Neural progenitor cell (in vitro differentiated cells): ENCODE data around the gene EPHA2. TPM values are rescaled to one million over a fixed set of nuclear protein-coding genes. Genes with fewer than 3 reads are reported as not detected.
A peak's percentile ranks its signal among the peaks of the same experiment; 100 is the strongest.

Experiments
- DNase-seq: peaks from one replicate; pipeline ENCODE4 v3.0.0-alpha.2; 2016; ENCODE audit warnings: low spot score
- H2AFZ ChIP-seq: fragments of 200-600 bp; sonication (generic); replicated peaks from 2 replicates; pipeline ENCODE4 v1.6.1; 2016; ENCODE audit warnings: antibody characterized with exemption
- H3F3A ChIP-seq: fragments of 200-600 bp; sonication (generic); 2 replicates; pipeline ENCODE4 v1.6.1; 2016; ENCODE audit warnings: antibody characterized with exemption, low read depth
- H3K27ac ChIP-seq: fragments of 200-600 bp; sonication (generic); 2 replicates; pipeline ENCODE4 v1.5.1; 2016; ENCODE audit warnings: mild to moderate bottlenecking
- H3K27me3 ChIP-seq: fragments of 200-600 bp; sonication (generic); 2 replicates; pipeline ENCODE4 v1.6.1; 2016; ENCODE audit warnings: mild to moderate bottlenecking, moderate library complexity
- H3K36me3 ChIP-seq: fragments of 200-600 bp; sonication (generic); 2 replicates; pipeline ENCODE4 v1.5.1; 2016
- H3K4me1 ChIP-seq: fragments of 200-600 bp; sonication (generic); 2 replicates; pipeline ENCODE4 v1.6.1; 2016; ENCODE audit warnings: mixed run types
- H3K4me2 ChIP-seq: fragments of 200-600 bp; sonication (generic); 2 replicates; pipeline ENCODE4 v1.6.1; 2016
- H3K4me3 ChIP-seq: fragments of 200-600 bp; sonication (generic); 2 replicates; pipeline ENCODE4 v1.5.1; 2016
- H3K79me2 ChIP-seq: fragments of 200-600 bp; sonication (generic); 2 replicates; pipeline ENCODE4 v1.6.1; 2016; ENCODE audit warnings: low read depth
- H3K9ac ChIP-seq: fragments of 200-600 bp; sonication (generic); 2 replicates; pipeline ENCODE4 v1.6.1; 2016
- H3K9me3 ChIP-seq: fragments of 200-600 bp; sonication (generic); 2 replicates; pipeline ENCODE4 v1.5.1; 2016; ENCODE audit warnings: low read depth
- H4K20me1 ChIP-seq: fragments of 200-600 bp; sonication (generic); 2 replicates; pipeline ENCODE4 v1.6.1; 2016; ENCODE audit warnings: low read depth
- H3K27ac Mint-ChIP-seq: 3 replicates; pipeline ENCODE4 v1.8.0; 2021; ENCODE audit warnings: mixed read lengths
- H3K27me3 Mint-ChIP-seq: 2 replicates; pipeline ENCODE4 v1.8.0; 2022; ENCODE audit warnings: low read depth, mild to moderate bottlenecking, inconsistent platforms, moderate library complexity, mixed read lengths; ENCODE audit not compliant: insufficient read depth
- H3K36me3 Mint-ChIP-seq: 3 replicates; pipeline ENCODE4 v1.8.0; 2021; ENCODE audit warnings: mixed read lengths
- H3K4me1 Mint-ChIP-seq: 3 replicates; pipeline ENCODE4 v1.8.0; 2021; ENCODE audit warnings: mixed read lengths
- H3K4me3 Mint-ChIP-seq: 3 replicates; pipeline ENCODE4 v1.8.0; 2021; ENCODE audit warnings: mild to moderate bottlenecking, moderate library complexity, mixed read lengths
- H3K9me3 Mint-ChIP-seq: 3 replicates; pipeline ENCODE4 v1.8.0; 2020; ENCODE audit warnings: mixed read lengths
- EZH2 ChIP-seq: fragments of 200-600 bp; sonication (generic); IDR thresholded peaks from 2 replicates; pipeline ENCODE4 v1.6.1; 2017; ENCODE audit warnings: antibody characterized with exemption, mild to moderate bottlenecking, moderate library complexity
- EZH2phosphoT487 ChIP-seq: fragments of 200-600 bp; sonication (generic); IDR thresholded peaks from 2 replicates; pipeline ENCODE4 v1.6.1; 2017; ENCODE audit warnings: antibody characterized with exemption
- total RNA-seq: library from RNA; depleted of rRNA; stranded (reverse); fragments of >200 nt; gene quantifications from 2 replicates; pipeline ENCODE4 v1.2.3, GENCODE V29; 2015; ENCODE audit warnings: low replicate concordance
- TF ChIP-seq, protein P1 (sequence below): fragments of 200-600 bp; sonication (generic); IDR thresholded peaks from 2 replicates; pipeline ENCODE4 v1.5.1; 2017; ENCODE audit warnings: antibody characterized with exemption, mild to moderate bottlenecking

Gene EPHA2
- total RNA-seq, 1 donor from 2014 or later = 14.9 TPM

- Histone ChIP-seq H3K4me2 (no peak overlapping the region), H3K4me1 (peaks cover 6% of the 10 kb centered on the region), H3K4me3 (no peak overlapping the region), H3K27me3 (no peaks in the 10 kb centered on the region), H4K20me1 (no peaks in the 10 kb centered on the region), H3K27ac (no peak overlapping the region), H3K36me3 (no peaks in the 10 kb centered on the region), H3K79me2 (no peaks in the 10 kb centered on the region), H3K9ac (no peak overlapping the region), H3K9me3 (no peaks in the 10 kb centered on the region), H3F3A (no peaks in the 10 kb centered on the region), H2AFZ (no peak overlapping the region)
- Mint-ChIP-seq H3K27ac (peak overlapping the region; percentile 91), H3K4me3 (peak overlapping the region; percentile 64), H3K9me3 (no peaks in the 10 kb centered on the region), H3K27me3 (peaks cover 14% of the 10 kb centered on the region), H3K4me1 (peaks cover 17% of the 10 kb centered on the region), H3K36me3 (no peaks in the 10 kb centered on the region)
- TF ChIP-seq, protein P1, sequence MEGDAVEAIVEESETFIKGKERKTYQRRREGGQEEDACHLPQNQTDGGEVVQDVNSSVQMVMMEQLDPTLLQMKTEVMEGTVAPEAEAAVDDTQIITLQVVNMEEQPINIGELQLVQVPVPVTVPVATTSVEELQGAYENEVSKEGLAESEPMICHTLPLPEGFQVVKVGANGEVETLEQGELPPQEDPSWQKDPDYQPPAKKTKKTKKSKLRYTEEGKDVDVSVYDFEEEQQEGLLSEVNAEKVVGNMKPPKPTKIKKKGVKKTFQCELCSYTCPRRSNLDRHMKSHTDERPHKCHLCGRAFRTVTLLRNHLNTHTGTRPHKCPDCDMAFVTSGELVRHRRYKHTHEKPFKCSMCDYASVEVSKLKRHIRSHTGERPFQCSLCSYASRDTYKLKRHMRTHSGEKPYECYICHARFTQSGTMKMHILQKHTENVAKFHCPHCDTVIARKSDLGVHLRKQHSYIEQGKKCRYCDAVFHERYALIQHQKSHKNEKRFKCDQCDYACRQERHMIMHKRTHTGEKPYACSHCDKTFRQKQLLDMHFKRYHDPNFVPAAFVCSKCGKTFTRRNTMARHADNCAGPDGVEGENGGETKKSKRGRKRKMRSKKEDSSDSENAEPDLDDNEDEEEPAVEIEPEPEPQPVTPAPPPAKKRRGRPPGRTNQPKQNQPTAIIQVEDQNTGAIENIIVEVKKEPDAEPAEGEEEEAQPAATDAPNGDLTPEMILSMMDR = peak; percentile 92
- TF ChIP-seq EZH2phosphoT487 = no peak
- DNase-seq = peak; percentile 84
These were observed 73.4 kb downstream of the EPHA2 start for GRCh38 chr1:16082283-16083038.

DNA sequence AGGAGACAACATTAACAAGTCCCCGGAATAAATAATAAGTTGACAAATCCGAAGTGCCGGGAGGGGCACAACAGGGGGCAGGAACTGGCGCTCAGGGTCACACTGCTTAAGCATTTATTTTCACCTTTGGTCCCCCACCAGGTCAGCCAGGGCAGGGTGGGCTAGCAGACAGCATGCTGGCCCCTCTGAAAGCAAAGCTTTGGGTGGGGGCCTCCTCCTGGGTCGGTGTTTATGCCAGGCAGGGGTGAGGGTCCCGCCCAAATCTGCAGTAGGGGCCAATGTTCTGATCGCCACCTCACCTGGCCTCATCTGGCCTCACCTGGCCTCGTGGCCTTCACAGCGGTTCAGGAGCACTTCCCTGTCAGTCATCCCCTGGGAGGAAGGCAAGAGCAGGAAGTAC, 74.2 kb downstream of the EPHA2 start:
- Histone ChIP-seq H3K4me2 (no peak overlapping the region), H3K27me3 (peaks cover 5% of the 10 kb centered on the region), H3K36me3 (no peaks in the 10 kb centered on the region), H3K4me3 (no peak overlapping the region), H4K20me1 (no peaks in the 10 kb centered on the region), H3K79me2 (no peaks in the 10 kb centered on the region), H3F3A (no peaks in the 10 kb centered on the region), H2AFZ (no peak overlapping the region), H3K9ac (no peak overlapping the region), H3K27ac (no peak overlapping the region), H3K9me3 (no peaks in the 10 kb centered on the region), H3K4me1 (peaks cover 6% of the 10 kb centered on the region)
- H3K27me3 Mint-ChIP-seq = peaks cover 16% of the 10 kb centered on the region
- no peaks in the 10 kb centered on the region for H3K36me3 Mint-ChIP-seq
- peak overlapping the region; percentile 63 for H3K27ac Mint-ChIP-seq
- no peaks in the 10 kb centered on the region for H3K9me3 Mint-ChIP-seq
- no peak for DNase-seq
- peaks cover 22% of the 10 kb centered on the region for H3K4me1 Mint-ChIP-seq
- TF ChIP-seq, protein P1 = no peak
- TF ChIP-seq EZH2phosphoT487 = no peak
- TF ChIP-seq EZH2 = no peak
- H3K4me3 Mint-ChIP-seq = no peak overlapping the region

DNA sequence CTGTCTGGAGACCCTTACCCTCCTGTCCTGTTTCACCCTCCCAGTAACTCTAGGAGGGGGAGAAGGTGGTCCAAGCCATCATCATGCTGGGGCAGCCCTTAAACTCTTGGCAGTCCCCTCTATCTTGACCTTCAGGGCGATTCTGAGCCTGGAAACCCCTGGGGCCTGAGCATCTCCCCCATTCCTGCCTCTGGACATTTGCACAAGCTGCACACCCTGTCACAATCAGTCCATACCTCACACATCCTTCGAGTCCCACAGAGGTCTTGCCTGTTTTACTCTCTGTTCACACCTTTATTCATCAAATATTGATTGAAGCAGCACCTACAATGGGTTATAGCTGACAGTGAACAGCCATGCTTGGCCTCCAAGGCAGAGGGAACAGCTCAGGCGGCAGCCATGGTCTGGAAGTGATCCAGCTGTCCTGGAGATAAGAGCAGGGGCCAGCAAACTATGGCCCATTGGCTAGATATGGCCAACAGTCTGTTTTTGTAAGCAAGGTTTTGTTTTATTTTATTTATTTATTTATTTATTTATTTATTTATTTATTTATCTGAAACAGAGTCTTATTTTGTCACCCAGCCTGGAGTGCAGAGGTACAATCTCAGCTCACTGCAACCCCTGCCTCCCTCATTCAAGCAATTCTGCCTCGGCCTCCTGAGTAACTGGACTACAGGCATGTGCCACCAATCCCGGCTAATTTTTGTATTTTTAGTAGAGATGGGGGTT, 75.3 kb downstream of the EPHA2 start:
- no peak overlapping the region for H3K9ac ChIP-seq
- H3K27me3 Mint-ChIP-seq = peaks cover 17% of the 10 kb centered on the region
- H3K36me3 Mint-ChIP-seq = no peaks in the 10 kb centered on the region
- no peaks in the 10 kb centered on the region for H3K36me3 ChIP-seq
- no peak for DNase-seq
- H3K27ac ChIP-seq = no peak overlapping the region
- H3K79me2 ChIP-seq = no peaks in the 10 kb centered on the region
- H3K27me3 ChIP-seq = peaks cover 16% of the 10 kb centered on the region
- H4K20me1 ChIP-seq = no peaks in the 10 kb centered on the region
- H3K4me3 ChIP-seq = no peak overlapping the region
- H3K4me1 Mint-ChIP-seq = peaks cover 29% of the 10 kb centered on the region
- no peaks in the 10 kb centered on the region for H3F3A ChIP-seq
- no peak overlapping the region for H3K27ac Mint-ChIP-seq
- peaks cover 6% of the 10 kb centered on the region for H3K4me1 ChIP-seq
- no peak overlapping the region for H3K4me2 ChIP-seq
- H2AFZ ChIP-seq = no peak overlapping the region
- no peak overlapping the region for H3K4me3 Mint-ChIP-seq
- no peaks in the 10 kb centered on the region for H3K9me3 Mint-ChIP-seq
- no peaks in the 10 kb centered on the region for H3K9me3 ChIP-seq
- TF ChIP-seq, protein P1 = no peak
- TF ChIP-seq EZH2 (no peak), EZH2phosphoT487 (no peak)
